ENCODE data around the gene PREX1.

The PREX1 gene

DNA sequence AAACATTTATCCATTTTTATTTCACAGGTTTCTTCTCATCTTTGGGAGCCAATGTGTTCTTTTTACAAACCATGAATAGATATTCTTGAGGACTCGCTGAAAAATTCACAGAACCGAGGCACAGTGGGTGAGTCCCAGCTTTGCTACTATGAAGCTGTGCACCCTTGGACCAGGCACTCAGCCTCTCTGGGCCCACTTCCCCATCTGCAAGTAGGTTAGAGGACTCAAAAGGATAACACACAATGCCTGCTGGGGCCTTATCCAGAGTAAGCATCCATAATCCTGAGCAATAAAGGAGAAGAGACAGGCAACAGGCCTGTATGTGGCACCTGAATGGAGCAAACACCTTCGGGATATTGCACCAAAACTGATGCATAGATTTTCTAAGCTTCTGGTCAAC, 153.3 kb downstream of the PREX1 start:
- TF ChIP-seq, protein P1, sequence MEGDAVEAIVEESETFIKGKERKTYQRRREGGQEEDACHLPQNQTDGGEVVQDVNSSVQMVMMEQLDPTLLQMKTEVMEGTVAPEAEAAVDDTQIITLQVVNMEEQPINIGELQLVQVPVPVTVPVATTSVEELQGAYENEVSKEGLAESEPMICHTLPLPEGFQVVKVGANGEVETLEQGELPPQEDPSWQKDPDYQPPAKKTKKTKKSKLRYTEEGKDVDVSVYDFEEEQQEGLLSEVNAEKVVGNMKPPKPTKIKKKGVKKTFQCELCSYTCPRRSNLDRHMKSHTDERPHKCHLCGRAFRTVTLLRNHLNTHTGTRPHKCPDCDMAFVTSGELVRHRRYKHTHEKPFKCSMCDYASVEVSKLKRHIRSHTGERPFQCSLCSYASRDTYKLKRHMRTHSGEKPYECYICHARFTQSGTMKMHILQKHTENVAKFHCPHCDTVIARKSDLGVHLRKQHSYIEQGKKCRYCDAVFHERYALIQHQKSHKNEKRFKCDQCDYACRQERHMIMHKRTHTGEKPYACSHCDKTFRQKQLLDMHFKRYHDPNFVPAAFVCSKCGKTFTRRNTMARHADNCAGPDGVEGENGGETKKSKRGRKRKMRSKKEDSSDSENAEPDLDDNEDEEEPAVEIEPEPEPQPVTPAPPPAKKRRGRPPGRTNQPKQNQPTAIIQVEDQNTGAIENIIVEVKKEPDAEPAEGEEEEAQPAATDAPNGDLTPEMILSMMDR (IDR thresholded peaks at IDR 0.05; ENCODE audit: borderline replicate concordance, insufficient read depth, low read depth, low read length) = no peak
- no peak overlapping the region for H3K4me3 ChIP-seq (ENCODE audit: low read depth, low read length)

DNA sequence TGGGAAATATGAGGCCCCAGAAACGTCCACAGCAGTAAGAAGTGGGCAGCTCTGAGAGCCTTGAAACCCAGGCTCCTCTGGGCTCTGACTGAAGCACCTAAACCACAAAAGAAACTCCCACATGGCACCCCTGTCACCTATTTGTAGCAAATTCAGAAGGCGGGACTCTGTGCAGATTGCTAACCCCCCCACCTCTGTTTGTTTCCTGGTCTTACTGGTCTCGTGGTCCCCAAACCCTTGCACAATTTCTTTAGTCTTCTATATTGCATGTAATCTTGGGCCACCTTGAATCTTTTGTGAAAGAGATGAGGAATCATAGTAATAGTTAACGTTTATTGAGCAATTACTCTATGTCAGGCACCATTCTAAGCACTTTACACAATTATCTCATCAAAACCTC, 154.3 kb downstream of the PREX1 start:
- TF ChIP-seq, protein P1 (IDR thresholded peaks at IDR 0.05; ENCODE audit: borderline replicate concordance, insufficient read depth, low read depth, low read length) = no peak

DNA sequence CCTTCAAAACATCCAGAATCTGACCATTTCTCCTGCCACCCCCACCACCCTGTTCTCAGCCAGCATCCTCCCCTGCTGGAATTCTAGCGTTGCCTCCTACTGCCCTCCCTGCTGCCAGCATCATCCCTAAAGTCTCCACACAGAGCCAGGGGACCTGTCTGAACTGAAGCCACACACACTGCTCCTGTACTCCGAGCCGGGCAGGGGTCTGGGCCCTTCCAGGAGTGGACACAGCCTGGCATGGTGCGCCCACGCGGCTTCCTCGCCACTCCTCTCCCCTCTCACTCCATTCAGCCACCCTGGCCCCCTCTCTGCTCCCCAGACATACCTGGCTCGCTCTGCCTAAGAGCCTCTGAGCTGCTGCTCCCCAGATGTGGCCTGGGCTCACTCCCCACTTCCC, 155.5 kb downstream of the PREX1 start:
- TF ChIP-seq, protein P1 (IDR thresholded peaks at IDR 0.05; ENCODE audit: borderline replicate concordance, insufficient read depth, low read depth, low read length) = no peak
- no peak overlapping the region for H3K4me3 ChIP-seq (ENCODE audit: low read depth, low read length)

More for the DNA sequence above, 154.3 kb downstream of the PREX1 start:
- H3K4me3 ChIP-seq (ENCODE audit: low read depth, low read length) = no peak overlapping the region

DNA sequence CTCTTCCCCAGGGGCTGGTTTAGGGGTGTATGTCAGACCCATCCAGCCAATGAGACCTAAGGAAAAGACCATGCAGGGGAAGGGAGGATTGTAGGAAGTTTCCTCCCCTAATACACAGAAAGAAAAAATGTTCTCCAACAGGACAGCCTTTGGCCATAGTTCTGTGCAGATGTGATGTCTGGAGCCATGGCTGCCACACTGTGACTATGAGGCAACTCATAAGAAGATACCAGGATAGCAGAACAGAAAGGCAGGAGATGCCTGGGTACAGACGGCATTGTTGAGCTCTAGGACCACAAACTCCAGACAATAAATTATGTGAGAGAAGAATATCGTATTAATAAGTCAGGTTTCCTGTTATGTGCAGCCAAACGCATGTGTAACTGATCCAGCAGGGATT, 156.7 kb downstream of the PREX1 start:
- H3K4me3 ChIP-seq (ENCODE audit: low read depth, low read length) = no peak overlapping the region
- TF ChIP-seq, protein P1 (IDR thresholded peaks at IDR 0.05; ENCODE audit: borderline replicate concordance, insufficient read depth, low read depth, low read length) = no peak

DNA sequence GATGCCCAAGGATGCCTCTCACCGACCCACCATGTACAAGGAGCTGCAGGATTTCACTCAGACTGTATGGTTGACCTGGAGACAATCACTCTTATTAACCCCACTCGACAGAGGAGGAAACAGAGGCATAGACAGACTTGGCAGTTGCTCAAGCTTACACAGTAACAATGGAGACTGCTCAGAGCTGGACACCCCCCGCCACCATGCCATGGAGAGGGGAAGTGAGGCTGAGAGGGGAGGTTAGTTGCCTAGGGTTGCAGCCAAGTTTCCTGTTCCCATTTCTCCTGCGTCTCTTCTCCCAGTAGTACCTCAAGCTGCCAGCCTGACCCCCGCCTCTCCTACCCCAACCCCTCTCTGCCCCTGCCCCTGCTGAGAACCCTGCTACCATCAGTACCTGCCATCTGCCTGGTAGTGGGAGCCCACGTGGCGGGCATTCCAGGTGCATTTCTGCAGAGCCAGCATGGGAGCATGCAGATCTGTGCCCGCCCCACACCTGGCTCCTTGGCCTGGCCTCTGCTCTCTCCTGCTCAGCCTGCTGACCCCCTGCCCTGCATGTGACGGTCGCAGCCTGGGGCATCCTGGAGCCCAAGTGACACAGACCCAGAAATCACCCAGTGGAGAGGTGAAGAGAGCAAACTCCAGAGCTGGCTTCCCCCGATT, 157.7 kb downstream of the PREX1 start:
- H3K4me3 ChIP-seq (ENCODE audit: low read depth, low read length) = no peak overlapping the region
- TF ChIP-seq, protein P1 (IDR thresholded peaks at IDR 0.05; ENCODE audit: borderline replicate concordance, insufficient read depth, low read depth, low read length) = no peak

DNA sequence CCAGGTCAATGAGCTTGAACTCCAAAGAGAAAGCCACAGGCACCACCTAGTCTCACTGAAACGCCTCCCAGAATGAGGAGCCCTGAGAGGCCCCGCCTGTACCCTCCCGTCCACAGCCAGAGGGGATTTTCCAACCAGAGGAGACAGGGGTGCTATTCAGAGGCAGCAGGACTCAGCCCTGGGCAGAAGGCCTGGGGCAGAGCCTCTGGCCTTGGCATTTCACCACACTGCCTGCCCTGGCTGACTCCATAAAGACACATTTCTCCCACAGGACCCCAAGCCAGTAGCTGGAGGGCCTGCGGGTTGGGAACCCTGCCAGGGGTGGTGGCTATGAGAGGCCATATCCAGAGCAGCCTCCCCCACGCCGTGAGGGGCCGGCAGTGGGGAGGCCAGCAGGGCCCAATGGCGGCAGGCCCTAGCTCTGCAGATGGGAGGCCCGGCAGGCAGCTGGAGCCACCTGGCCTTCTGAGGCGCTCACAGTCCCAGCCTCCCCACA, 159.3 kb downstream of the PREX1 start:
- no peak overlapping the region for H3K4me3 ChIP-seq (ENCODE audit: low read depth, low read length)
- TF ChIP-seq, protein P1 (IDR thresholded peaks at IDR 0.05; ENCODE audit: borderline replicate concordance, insufficient read depth, low read depth, low read length) = no peak

DNA sequence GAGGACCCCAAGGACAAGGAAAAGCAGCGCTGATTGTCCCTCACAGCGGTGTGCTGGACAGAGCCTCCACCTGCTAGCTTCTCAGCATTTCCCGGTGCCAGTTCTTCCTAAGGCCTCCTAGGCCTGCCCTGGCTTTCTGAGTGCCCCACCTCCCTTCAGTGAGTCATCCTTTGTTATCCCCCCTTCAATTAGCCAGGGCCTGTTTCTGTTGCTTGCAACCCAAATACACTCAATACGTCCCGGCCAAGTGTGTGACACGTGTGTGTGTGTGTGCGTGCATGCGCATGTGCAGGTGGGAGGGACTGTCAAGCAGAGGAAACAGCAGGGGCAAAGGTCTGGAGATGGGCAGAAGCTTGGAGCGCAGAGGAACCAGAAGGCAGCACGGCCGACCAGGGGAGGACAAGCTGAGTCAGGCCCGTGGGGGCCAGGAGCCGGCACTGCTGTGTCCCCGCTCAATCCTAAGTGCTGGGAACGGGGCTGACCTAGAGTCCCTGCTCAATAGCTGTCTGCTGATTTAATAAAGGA, 159.8 kb downstream of the PREX1 start:
- no peak overlapping the region for H3K4me3 ChIP-seq (ENCODE audit: low read depth, low read length)
- TF ChIP-seq, protein P1 (IDR thresholded peaks at IDR 0.05; ENCODE audit: borderline replicate concordance, insufficient read depth, low read depth, low read length) = no peak
